T-helper 17 cell (primary cell): ENCODE results near the gene UTP20. TPM values are rescaled to one million over a fixed set of nuclear protein-coding genes. Genes with fewer than 3 reads are reported as not detected.
"Not testable (repeated sequence)": the region's sequence is repeated elsewhere in the genome, so short reads cannot be mapped to it uniquely, and the experiment has no call there.

Experiments used
- ATAC-seq: fragments of 150-1000 bp; cut with Tn5 transposase; 2 replicates; pipeline ENCODE4 v1.10.0; 2021; ENCODE audit warnings: mild to moderate bottlenecking, moderate library complexity
- DNase-seq, 3 donors: peaks; one replicate each; pipeline versions ENCODE4 v3.0.0 to v3.0.0-alpha.2; 2020 to 2021
- H3K9me3 ChIP-seq: one replicate; pipeline ENCODE4 v1.7.0; 2013; ENCODE audit warnings: low read length, mild to moderate bottlenecking; ENCODE audit not compliant: control insufficient read depth, poor library complexity, severe bottlenecking
- H3K27ac Mint-ChIP-seq: one replicate; pipeline ENCODE4 v1.8.0; 2022; ENCODE audit warnings: mild to moderate bottlenecking, moderate library complexity, mixed read lengths
- H3K27me3 Mint-ChIP-seq: one replicate; pipeline ENCODE4 v1.8.0; 2022; ENCODE audit warnings: mixed read lengths
- H3K36me3 Mint-ChIP-seq: one replicate; pipeline ENCODE4 v1.8.0; 2022; ENCODE audit warnings: low read depth, mixed read lengths
- H3K4me1 Mint-ChIP-seq: one replicate; pipeline ENCODE4 v1.8.0; 2022; ENCODE audit warnings: mild to moderate bottlenecking, mixed read lengths
- H3K4me3 Mint-ChIP-seq: one replicate; pipeline ENCODE4 v1.8.0; 2022; ENCODE audit warnings: mild to moderate bottlenecking, moderate library complexity, mixed read lengths
- total RNA-seq, 4 donors: library from RNA in 2 of 4; stranded (reverse) in 2 of 4; gene quantifications; one replicate each; pipeline ENCODE4 v1.2.3 and lab custom pipeline; 2022 to 2026

UTP20 gene
- total RNA-seq, 2 donors from 2014 or later = 12.1 to 12.2 TPM

DNA sequence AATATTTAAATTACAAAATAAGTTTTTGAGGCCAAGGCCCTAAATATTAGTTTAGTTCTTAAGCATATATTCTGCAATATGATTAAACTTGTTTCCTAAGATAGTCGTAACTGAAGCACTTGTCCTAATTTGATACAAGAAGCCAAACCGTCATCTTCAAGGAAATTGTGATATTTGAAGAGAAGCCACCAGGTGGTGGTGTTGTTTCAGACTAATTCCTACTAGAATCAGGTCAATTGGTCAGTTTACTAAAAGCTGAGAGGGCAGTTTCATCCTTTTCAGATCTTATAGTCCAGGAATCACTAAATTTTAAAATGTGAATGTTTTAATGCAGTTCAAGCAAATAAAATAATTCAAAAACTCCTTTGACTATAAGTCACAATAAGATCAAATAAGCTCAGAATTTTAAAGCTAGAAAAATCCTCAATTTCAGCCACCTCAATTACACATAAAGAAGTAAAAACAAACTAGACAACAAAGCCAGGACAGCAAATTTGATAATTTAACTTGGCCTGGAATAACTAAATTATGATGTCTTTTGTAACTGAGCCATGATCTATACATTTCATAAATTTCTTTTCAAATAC lies 134.7 kb downstream of the UTP20 start:
- Mint-ChIP-seq H3K27me3 (peaks cover 7% of the 10 kb centered on the region), H3K36me3 (no peaks in the 10 kb centered on the region), H3K27ac (no peak overlapping the region), H3K4me1 (no peaks in the 10 kb centered on the region), H3K4me3 (no peak overlapping the region)
- ATAC-seq (no peak), DNase-seq (no peak)
- H3K9me3 ChIP-seq = no peaks in the 10 kb centered on the region

DNA sequence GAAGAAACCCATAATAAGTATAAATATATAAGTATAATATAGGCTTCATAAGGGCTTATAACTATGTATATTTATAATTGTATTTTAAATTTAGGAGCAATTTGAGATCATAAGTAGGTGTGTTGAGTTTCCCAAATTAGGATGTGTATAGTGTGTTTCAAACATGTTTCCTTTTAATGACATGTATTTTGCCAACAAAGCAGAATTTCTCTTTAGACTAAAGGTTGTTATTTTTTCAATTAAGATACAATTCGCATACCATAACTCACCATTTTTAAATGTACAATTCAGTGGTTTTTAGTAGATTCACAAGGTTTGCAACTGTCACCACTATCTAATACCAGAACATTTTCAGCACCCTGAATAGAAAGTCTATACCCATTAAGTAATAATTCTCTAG lies 135.3 kb downstream of the UTP20 start:
- Mint-ChIP-seq H3K4me3 (no peak overlapping the region), H3K27me3 (peaks cover 7% of the 10 kb centered on the region), H3K36me3 (no peaks in the 10 kb centered on the region), H3K27ac (no peak overlapping the region), H3K4me1 (no peaks in the 10 kb centered on the region)
- DNase-seq = no peak
- no peak for ATAC-seq
- no peaks in the 10 kb centered on the region for H3K9me3 ChIP-seq

DNA sequence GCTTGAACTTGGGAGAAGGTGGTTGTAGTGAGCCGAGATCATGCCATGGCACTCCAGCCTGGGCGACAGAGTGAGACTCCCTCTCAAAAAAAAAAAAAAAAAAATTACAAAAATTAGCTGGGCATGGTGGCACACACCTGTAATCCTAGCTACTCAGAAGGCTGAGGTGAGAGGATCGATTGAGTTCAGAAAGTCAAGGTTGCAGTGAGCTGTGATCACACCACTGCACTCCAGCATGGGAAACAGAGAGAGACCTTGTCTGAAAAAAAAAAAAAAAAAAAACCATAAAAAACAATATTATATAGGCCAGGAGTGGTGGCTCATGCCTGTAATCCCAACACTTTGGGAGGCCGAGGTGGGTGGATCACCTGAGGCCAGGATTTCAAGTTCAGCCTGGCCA lies 142.2 kb downstream of the UTP20 start:
- not testable (repeated sequence) for DNase-seq, ATAC-seq, H3K27ac Mint-ChIP-seq, H3K4me3 Mint-ChIP-seq, H3K9me3 ChIP-seq, H3K4me1 Mint-ChIP-seq, H3K27me3 Mint-ChIP-seq, H3K36me3 Mint-ChIP-seq

DNA sequence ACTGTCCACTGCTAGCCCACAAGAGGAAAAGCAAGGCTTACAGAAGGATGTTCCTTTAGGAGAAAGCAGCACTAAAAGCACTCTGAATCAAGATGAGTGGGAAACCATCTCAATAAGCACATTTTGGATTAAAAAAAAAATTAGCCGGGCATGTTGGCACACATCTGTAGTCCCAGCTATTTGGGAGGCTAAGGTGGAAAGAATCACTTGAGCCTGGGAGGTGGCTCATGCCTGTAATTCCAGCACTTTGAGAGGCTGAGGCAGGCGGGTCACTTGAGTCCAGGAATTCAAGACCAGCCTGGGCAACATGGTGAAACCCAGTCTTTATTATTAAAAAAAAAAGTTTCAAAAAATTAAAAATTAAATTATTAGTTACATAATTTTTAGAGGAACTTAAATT lies 144.7 kb downstream of the UTP20 start:
- ATAC-seq (no peak), DNase-seq (no peak)
- Mint-ChIP-seq H3K4me1 (no peaks in the 10 kb centered on the region), H3K4me3 (no peak overlapping the region), H3K27me3 (no peaks in the 10 kb centered on the region), H3K36me3 (no peaks in the 10 kb centered on the region), H3K27ac (no peak overlapping the region)
- no peaks in the 10 kb centered on the region for H3K9me3 ChIP-seq

DNA sequence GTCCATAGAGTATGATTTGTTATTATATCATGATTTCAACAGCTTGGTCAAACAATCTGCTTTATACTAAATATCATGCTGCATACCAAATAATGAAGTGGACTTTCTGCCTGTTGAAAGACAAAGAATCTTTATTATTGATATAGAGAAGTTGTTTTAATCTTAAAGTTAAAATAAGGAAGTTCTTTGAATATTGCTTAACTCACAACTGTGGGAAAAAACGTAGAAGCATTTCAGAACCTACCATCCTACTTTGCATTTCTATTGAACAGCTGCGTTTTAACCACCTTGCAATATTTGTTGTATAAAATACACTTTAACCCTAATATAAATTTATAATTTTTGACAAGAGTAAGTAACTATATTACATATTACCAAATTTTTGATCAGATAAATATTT lies 150.6 kb downstream of the UTP20 start:
- Mint-ChIP-seq H3K27ac (no peak overlapping the region), H3K4me1 (no peaks in the 10 kb centered on the region), H3K36me3 (no peaks in the 10 kb centered on the region), H3K27me3 (no peaks in the 10 kb centered on the region), H3K4me3 (no peak overlapping the region)
- DNase-seq = no peak
- H3K9me3 ChIP-seq = no peaks in the 10 kb centered on the region
- ATAC-seq = no peak

DNA sequence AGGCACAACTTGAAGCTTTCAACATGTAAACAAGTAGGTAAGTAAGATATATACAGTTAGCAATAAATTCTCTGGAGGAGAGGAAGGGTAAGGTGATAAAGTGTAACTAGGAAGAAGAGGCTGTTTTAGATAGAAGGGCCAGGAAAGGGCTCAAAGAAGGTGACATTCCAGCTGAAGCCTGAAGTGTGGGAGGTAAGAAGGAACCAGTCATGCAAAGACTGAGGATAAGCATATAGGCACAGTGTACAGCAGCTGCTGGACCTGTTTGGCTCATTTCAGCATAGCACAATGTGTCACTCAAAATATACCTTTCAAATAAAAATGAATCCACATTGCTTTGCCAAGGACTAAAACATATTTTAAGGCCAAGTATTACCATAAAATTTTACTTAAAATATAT lies 156.2 kb downstream of the UTP20 start:
- Mint-ChIP-seq H3K27me3 (no peaks in the 10 kb centered on the region), H3K36me3 (no peaks in the 10 kb centered on the region), H3K4me1 (no peaks in the 10 kb centered on the region), H3K4me3 (no peak overlapping the region), H3K27ac (no peak overlapping the region)
- no peaks in the 10 kb centered on the region for H3K9me3 ChIP-seq
- ATAC-seq (no peak), DNase-seq (no peak)

Other genes with a start within 250 kb of the UTP20 start
- gene SLC5A8, start 69.9 kb upstream of the UTP20 start, total RNA-seq = not detected
- 10 to 100 TPM; 22.5 to 26.0 TPM for gene ARL1, start 127.7 kb downstream of the UTP20 start, total RNA-seq
- not detected for gene SPIC, start 195.2 kb downstream of the UTP20 start, total RNA-seq